HG03342 (cell line): ENCODE data around the gene C2CD2L.
"Not testable (repeated sequence)": the region's sequence is repeated elsewhere in the genome, so short reads cannot be mapped to it uniquely, and the experiment has no call there.

Source experiments
- ATAC-seq: cut with Tn5 transposase; IDR thresholded peaks from one replicate; pipeline ENCODE4 v1.9.1; 2021; ENCODE audit warnings: mild to moderate bottlenecking, moderate library complexity; ENCODE audit not compliant: unreplicated experiment

Gene C2CD2L

DNA sequence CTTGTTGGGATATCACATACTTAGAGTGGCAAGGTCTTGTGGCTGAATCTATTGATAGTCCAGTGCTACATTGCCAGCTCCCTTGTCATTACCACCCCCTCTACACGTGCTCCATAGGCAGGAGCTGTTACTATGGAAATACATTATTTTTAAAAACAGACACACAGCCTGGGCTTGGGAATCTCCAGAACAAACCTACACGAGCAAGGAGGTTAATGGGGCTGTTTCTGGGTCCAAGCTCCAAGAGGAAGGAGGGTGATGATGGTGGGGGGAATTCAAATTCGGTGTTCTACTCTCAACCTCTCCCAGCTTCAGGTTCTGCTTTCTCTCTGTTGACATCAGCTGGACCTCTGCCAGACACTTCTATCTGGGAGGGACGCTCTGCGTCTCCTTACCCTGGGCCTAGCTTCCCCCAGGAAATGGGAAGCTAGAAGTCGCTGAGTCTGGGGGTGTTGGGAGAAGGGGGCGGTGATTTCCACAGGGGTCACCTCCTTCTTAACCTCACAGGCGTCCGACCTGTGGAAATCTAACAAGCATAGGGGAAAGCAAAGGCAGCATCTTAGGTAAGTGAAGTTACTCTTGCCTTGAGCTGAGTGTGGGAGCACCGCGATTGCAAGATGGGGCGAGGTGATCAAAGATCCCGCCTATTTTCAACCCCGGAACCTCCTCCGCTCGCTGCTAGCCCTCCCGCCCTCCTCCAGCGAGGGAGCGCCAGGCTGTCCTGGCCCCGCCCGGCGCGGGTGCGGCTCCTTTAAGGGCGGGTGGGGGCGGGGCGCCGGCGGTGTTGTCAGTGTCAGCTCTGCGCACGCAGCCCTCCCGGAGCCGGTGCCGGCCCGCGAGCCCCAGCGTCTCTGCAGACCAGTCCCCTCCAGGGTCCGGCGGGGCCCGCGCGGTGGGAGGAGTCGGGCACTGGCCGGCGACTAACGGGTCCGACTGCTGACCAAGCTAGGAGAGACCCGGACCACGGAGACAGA is at the start of gene C2CD2L:
Gene C2CD2L (plus strand): TSS at position 781 of the 974 bp plus-strand sequence. CDS start 398 bp downstream, outside the sequence.
- peak; percentile 69 for ATAC-seq

DNA sequence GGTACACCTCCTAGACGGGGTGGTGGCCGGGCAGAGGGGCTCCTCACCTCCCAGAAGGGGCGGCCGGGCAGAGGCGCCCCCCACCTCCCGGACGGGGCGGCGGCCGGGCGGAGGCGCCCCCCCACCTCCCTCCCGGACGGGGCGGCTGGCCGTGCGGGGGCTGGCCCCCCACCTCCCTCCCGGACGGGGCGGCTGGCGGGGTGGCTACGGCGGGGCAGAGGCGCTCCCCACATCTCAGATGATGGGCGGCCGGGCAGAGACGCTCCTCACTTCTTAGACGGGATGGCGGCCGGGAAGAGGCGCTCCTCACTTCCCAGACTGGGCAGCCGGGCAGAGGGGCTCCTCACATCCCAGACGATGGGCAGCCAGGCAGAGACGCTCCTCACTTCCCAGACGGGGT is 48.0 kb upstream of the C2CD2L start:
- ATAC-seq = not testable (repeated sequence)

GRCh38 chr11:119061256-119061655 is 45.9 kb upstream of the C2CD2L start:
- no peak for ATAC-seq

DNA sequence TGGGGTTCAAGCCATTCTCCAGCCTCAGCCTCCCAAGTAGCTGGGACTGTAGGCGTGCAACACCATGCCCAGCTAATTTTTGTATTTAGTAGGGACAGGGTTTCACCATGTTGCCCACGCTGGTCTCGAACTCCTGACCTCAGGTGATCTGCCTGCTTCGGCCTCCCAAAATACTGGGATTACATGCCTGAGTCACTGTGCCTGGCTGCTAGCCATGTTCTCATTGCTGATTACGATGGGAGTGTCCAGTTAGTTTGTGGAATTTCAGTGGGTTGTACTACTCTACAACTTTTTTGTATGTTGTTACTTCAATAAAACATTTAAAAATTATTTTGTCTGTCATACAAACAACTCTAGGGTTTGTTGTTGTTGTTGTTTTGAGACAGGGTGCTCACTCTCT is 44.4 kb upstream of the C2CD2L start:
- ATAC-seq = no peak

GRCh38 chr11:119065369-119065768 is 41.8 kb upstream of the C2CD2L start:
- ATAC-seq = no peak

DNA sequence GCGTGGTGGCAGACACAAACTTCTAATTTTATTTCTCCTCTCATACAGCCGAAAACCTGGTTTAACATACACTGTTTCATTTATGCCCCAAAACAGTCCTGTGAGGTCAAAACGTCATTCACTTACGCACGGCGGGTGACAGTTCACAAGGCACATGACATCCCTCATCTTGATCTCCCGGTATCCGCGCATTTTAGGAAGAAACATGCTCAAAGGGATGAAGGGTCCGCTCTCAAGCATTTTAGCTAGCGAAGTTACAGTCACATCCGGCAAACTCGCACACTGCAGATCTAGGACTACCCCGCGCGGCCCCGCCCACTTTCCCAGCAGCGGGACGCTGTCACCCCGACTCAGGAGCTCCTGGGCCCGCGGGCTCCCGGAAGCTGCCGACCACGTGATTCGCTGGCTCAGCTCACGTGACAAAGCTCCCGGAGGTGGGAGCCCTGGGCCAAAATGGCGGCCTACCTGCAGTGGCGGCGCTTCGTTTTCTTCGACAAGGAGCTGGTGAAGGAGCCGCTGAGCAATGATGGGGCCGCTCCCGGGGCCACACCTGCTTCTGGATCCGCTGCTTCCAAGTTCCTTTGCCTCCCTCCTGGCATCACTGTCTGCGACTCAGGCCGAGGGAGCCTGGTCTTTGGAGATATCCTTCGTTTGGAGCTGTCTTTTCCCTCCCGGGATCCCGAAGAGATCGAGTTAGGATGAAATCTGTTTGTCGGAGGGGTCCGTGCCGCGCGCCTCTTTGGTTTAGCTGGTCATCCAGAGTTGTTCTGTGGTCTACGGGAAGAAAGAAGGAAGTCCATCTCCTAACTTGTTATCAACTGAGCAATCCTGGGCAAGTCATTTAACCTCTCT is 39.5 kb upstream of the C2CD2L start, which contains the start of gene VPS11:
Gene VPS11 (plus strand): TSS at position 448 of the 852 bp plus-strand sequence. CDS start 6 bp downstream, at position 454.
- peak; percentile 91 for ATAC-seq

DNA sequence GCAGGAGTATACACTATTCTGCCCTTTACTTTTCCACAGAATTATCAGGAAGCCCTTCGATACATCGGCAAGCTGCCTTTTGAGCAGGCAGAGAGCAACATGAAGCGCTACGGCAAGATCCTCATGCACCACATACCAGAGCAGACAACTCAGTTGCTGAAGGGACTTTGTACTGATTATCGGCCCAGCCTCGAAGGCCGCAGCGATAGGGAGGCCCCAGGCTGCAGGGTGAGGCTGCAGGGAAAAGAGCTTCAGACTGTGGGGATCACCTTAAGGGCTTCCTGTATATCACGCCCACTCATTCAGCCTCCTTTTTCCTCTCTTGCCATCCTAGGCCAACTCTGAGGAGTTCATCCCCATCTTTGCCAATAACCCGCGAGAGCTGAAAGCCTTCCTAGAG is 29.3 kb upstream of the C2CD2L start:
- no peak for ATAC-seq

DNA sequence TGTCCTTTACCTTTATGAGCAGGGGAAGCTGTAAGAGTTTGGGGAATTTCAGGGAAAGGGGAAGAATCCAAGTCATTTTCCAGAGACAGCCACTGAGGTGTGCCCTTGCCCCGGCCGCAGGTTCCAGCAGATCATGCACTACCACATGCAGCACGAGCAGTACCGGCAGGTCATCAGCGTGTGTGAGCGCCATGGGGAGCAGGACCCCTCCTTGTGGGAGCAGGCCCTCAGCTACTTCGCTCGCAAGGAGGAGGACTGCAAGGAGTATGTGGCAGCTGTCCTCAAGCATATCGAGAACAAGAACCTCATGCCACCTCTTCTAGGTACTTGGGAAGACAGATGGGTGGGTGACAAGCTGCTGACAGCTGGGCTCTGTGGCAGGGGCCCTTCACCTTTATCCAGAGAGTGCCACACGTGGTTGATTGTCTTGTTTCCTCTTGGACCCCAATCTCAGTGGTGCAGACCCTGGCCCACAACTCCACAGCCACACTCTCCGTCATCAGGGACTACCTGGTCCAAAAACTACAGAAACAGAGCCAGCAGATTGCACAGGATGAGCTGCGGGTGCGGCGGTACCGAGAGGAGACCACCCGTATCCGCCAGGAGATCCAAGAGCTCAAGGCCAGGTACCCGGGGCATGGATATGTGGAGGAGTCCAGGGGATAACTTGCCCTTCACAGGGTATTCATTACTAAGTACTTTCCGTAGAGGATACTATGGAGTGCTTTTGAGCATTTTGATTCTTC is 28.3 kb upstream of the C2CD2L start:
- no peak for ATAC-seq

GRCh38 chr11:119081682-119082260 is 25.4 kb upstream of the C2CD2L start:
- ATAC-seq = no peak

GRCh38 chr11:119084663-119085436 is 22.3 kb upstream of the C2CD2L start, which contains the start of gene HMBS:
TSS of gene HMBS (plus strand) at chr11:119084881. CDS start at chr11:119085034, 153 bp downstream.
- ATAC-seq = peak; percentile 84

DNA sequence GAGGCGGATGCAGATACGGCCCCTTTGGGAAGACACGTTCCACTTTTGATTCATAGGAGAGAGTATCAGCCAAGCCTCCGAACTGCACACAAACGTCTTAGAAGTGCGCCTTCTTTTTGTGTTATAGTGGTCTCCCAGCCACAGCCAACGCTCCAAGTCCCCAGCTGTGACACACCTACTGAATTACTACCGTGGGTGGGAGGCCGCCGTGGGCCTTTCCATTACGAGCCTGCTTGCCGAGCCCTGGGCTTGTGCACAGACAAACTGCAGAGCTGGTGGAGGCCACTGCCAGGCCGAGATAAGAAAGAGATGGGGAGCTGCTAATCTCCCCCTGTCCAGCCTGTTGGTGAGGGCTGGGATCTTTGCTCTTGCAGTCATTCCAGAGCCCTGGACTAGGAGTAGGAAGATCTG is 21.7 kb upstream of the C2CD2L start:
- ATAC-seq = peak; percentile 5

GRCh38 chr11:119087123-119087522 is 20.0 kb upstream of the C2CD2L start:
- ATAC-seq = no peak

DNA sequence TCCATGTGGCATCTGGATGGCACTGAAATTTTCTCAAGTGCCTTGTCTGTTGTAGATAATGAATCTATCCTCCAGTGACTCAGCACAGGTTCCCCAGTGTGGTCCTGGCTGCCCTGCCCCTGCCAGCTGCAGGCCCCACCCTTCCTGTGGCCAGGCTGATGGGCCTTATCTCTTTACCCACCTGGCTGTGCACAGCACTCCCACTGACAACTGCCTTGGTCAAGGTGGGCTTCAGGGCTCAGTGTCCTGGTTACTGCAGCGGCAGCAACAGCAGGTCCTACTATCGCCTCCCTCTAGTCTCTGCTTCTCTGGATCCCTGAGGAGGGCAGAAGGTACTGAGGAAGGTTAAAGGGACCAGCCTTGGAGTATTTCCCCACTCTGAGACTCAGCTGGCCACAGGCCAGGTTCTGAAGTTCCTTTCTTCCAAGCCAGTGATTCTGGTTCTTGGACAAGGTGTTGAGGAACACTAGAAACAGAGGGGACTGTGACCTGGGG is 19.4 kb upstream of the C2CD2L start:
- no peak for ATAC-seq

DNA sequence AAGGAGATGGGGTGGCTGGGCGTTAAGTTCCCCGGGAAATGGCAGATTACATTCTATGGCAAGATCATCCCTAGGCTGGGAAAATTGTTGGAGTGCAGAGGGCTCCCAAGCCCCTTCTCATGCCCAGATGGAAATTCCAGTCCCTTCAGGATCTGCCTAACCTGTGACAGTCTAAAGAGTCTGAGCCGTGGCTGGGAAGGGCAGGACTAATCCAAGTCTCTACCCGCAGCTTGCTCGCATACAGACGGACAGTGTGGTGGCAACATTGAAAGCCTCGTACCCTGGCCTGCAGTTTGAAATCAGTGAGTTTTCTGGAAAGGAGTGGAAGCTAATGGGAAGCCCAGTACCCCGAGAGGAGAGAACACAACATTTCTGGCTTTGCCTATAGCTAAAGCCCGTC is 18.7 kb upstream of the C2CD2L start:
- ATAC-seq = no peak

GRCh38 chr11:119089319-119089718 is 17.8 kb upstream of the C2CD2L start:
- ATAC-seq = no peak

DNA sequence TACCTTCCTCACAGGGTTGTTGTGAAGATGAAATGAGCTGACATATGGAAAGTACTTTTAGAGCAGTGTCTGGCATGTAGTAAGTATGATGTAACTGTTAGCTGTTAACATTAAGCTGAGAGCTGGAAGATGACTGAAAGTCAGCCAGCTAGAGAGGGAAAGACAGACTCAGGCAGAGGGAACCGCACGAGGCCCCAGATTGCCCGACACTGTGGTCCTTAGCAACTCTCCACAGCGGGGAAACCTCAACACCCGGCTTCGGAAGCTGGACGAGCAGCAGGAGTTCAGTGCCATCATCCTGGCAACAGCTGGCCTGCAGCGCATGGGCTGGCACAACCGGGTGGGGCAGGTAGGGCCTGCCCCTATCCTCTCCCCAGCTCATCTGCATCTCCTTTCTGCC is 16.0 kb upstream of the C2CD2L start:
- ATAC-seq = no peak

DNA sequence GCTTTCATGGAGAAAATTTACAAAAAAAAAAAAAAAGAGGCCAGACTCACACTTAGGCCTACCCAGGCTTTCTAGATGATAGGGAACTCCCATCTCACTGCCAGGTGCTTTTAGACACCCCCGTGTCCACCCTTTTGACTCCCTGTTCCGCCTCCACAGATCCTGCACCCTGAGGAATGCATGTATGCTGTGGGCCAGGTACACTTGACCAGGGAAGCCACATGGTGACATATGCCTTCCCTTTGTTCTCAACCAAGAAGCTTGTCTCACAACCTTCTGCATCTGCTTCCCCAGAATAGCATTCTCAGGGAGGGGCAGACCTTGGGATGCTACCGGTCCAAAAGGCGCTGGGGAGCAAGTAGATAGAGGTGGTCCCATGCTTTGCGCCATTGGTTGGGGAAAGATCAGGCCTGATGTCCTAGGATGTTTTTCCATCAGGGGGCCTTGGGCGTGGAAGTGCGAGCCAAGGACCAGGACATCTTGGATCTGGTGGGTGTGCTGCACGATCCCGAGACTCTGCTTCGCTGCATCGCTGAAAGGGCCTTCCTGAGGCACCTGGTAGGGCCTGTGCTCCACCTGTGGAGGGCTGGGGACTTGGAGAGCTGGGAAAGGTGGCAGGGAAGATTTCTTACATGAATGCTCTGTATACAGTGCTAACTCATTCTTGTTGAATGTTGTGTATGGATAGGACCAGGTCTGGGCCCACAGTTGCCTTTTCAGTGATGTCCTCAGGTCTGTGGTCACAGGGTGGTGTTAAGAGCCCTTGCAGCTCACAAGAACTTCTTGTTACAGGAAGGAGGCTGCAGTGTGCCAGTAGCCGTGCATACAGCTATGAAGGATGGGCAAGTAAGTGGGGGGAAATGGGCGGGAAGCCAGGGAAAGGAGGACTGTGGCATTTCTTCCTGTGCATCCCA is 14.9 kb upstream of the C2CD2L start:
- no peak for ATAC-seq
